ENCODE results near the gene FAM110A.
A peak's percentile ranks its signal among the peaks of the same experiment; 100 is the strongest.
"Not testable (repeated sequence)": the region's sequence is repeated elsewhere in the genome, so short reads cannot be mapped to it uniquely, and the experiment has no call there.

Gene FAM110A

GRCh38 chr20:833450-834150 is at the start of gene FAM110A:
FAM110A (plus strand) TSS chr20:833715; CDS start chr20:844805, 11,090 bp downstream.
- peak; percentile 19 to 90 (median 76) for DNase-seq

DNA sequence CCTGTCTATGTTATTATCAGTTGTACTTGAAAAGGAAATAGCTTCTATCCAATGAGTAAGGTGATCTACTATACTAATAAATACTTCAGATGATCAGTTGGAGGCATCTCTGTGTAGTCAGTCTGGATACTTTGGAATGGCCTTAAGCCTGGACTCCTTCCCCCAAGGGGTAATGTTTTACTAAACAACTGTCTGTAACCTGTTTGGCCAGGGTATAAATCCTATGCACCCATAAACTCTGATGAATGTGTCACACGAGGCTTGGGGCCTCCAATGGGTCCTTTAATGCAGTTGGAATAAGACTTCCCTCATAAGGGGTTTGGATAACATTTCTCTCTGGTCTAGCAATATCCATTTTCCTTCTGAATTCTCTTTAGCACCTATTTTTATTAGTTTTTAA is 45.7 kb upstream of the FAM110A start:
- no peak for DNase-seq

DNA sequence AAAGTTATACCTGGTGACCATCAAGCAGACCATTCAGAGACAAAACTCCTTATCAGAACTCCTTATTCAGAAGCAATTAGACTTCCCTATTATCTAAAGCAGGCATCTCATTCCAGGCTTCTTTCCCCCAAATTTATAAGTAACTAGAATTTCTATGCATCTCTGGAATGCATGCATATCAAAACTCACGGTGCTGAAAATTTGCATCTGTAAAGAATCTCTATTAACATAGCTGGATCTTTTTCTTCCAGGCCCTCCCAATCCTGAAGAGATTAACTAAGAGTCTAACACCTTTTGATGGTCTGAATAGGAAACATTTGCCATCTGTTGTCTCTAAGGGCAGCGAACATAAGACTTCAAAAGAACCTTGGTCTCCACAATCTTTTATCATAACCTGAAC is 42.5 kb upstream of the FAM110A start:
- no peak for DNase-seq

GRCh38 chr20:792248-792647 is 41.3 kb upstream of the FAM110A start:
- DNase-seq: no peak

DNA sequence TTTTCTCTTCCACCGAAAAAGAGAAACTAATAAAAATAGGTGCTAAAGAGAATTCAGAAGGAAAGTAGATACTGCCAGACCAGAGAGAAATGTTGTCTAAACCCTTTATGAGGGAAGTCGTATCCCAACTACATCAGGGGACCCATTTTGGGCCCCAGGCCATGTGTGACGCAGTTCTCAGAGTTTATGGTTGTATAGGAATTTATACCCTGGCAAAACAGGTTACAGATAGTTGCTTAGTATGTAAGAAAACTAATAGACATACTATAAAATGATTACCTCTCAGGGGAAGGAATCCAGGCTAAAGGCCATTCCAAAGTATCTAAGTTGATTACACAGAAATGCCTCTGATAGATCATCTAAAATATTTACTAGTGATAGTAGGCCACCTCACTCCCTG is 36.6 kb upstream of the FAM110A start:
- DNase-seq: no peak

- DNase-seq: not testable (repeated sequence)
Observed at GRCh38 chr20:798746-799145, 34.8 kb upstream of the FAM110A start.

- DNase-seq: not testable (repeated sequence)
Observed at GRCh38 chr20:800026-800425, 33.5 kb upstream of the FAM110A start.

GRCh38 chr20:801678-802077 is 31.8 kb upstream of the FAM110A start:
- no peak for DNase-seq

DNA sequence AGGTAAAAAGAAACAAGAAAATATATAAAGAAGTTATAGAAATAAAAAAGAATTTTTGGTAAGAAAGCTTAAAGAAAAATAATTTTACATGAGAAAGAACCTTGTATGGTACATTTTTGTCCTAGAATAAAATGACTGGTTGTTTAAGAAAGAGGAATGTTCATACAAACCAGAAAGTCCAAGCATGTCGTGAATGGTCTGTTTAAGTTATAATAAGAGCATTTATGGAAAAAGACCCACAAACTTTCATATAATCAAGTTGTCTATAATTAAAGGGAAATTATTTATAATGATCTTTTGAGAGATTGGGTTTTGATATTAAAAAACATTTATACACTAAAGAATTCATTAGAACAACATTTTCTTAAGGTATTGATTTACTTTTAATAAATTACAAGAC is 27.8 kb upstream of the FAM110A start:
- no peak for DNase-seq

DNA sequence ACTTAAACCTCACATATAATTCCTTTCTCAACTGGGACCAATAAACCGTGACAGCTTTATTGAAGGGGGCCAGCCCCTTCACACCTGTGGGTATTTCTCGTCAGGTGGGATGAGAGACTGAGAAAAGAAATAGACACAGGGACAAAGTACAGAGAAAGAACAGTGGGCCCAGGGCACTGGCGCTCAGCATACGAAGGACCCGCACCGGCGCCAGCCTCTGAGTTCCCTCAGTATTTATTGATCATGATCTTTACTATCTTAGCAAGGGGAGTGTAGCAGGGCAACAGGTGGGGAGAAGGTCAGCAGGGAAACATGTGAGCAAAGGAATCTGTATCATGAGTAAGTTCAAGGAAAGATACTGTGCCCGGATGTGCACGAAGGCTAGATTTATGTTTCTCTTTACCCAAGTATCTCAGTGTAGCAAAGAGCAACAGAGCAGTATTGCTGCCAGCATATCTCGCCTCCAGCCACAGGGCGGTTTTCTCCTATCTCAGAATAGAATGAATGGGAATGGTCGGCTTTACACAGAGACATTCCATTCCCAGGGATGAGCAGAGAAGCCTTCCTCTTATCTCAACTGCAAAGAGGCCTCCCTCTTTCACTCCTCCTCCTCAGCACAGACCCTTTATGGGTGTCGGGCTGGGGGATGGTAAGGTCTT is 21.6 kb upstream of the FAM110A start:
- DNase-seq: not testable (repeated sequence)

GRCh38 chr20:812435-812814 is 21.1 kb upstream of the FAM110A start:
- not testable (repeated sequence) for DNase-seq

- DNase-seq: no peak
Observed at GRCh38 chr20:813390-813789, 20.1 kb upstream of the FAM110A start.

- DNase-seq: no peak
Observed at GRCh38 chr20:815226-815625, 18.3 kb upstream of the FAM110A start.

DNA sequence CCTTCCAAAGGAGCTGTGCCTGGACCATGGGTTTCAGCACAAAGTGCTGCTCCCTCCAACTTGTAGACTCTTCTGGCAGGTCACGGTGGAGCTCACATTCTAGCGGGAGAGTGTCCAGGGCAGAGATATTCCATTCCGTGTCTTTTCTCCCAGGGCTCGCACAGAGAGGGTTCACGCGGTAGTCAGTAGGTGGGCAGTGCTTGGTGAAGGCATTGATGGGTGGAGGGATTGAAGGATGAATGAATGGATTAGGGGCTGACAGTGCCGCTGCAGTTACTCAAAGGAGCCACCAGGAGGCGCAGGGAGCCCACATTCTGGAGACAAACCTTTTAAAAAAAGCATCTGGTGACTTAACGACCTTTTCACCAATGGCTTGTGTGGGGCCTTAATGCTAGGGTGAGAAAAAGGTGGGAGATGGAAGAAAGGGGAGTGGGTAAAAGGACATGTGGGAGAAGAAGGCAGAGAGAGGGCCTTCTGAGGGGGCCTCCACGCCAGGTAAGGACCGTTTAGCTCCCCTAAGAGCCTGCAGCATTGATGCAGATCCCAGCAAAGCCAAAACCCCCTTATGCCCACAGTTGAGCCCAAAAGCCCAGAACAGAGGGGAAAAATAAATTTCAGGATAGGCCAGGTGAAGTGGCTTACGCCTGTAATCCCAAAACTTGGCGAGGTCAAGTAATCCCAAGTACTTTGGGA is 17.5 kb upstream of the FAM110A start:
- peak in 7 of 14 donors; percentile 2 to 51 (median 5) for DNase-seq

DNA sequence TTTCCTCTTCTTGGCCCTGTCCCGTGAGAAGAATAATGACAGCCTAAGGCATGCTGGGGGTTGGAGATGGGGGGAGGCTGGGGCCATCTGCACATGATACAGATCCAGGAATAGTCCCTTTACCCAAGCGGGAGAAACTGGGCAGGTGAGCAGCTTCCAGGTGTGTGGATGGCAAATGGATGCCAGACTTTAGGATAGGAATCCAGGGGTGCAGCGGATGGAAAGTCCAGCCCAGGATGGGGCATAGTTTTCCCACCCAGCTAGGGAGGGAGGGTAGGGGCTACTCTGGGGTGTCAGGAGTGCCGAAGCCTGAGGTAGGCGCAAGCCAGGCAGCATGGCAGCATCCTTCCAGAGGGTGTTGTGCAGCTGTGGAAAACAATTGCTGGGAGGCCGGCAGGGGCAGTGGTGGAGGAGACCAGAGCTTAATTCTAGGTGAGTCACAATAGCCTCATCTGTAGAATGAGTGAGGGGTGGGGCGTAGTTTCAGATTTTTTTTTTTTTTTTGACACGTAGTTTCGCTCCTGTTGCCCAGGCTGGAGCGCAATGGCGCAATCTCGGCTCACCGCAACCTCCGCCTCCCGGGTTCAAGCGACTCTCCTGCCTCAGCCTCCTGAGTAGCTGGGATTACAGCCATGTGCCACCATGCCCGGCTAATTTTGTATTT is 15.4 kb upstream of the FAM110A start:
- DNase-seq: no peak

DNA sequence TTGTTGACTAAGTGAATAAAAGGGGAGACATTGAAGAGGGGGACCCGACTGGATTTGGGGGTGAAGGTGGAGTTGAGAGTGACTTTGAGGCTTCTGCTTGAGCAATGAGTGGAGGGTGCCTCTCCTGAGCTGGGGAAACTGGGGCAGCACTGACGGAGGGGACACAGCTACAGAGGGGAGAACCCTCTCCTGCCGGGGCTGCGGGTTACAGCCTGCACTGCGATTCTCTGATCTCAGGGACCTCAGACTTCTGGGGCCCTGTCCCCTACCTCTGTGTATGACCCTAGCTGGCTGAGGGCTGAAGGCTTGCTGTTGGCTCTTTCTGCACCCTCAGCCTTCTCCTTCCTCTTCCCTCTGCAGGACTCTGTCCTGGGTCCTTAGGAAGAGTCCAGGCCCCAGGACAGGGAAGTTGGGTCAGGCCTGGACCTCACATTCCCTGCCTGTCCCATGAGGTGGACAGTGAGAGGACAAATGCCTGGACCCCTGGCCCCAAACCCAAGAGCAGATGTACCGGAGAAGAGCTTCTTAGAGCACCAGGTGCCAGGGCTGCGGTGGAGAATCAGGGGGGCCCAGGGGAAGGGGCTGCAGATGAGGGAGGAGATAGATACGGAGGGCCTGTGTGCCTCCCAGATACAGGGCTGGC is 13.7 kb upstream of the FAM110A start:
- no peak for DNase-seq

GRCh38 chr20:820323-820953 is 13.1 kb upstream of the FAM110A start:
- DNase-seq: no peak

GRCh38 chr20:821046-821730 is 12.3 kb upstream of the FAM110A start:
- no peak for DNase-seq

GRCh38 chr20:821731-822065 is 11.8 kb upstream of the FAM110A start:
- DNase-seq: no peak

- no peak for DNase-seq
Observed at GRCh38 chr20:822651-823573, 10.6 kb upstream of the FAM110A start.

- DNase-seq: no peak
Observed at GRCh38 chr20:823574-823902, 10.0 kb upstream of the FAM110A start.
